HepG2 (cell line): Measurements from ENCODE around the gene BABAM2. TPM values are rescaled to one million over a fixed set of nuclear protein-coding genes. Genes with fewer than 3 reads are reported as not detected.

Experiments used
- BCL6 ChIP-seq: IDR thresholded peaks from 2 replicates; pipeline ENCODE4 v1.6.1; 2016; ENCODE audit warnings: missing genetic modification reagents, missing compliant biosample characterization
- ELF3 ChIP-seq: IDR thresholded peaks from 2 replicates; pipeline ENCODE4 v1.6.1; 2016; ENCODE audit warnings: missing genetic modification reagents, missing compliant biosample characterization
- FOSL1 ChIP-seq: sonication (generic); formaldehyde crosslinking; IDR thresholded peaks from 2 replicates; pipeline ENCODE4 v1.9.0; 2021; ENCODE audit warnings: missing genetic modification reagents, borderline replicate concordance
- HNRNPH1 ChIP-seq: fragments of 200-400 bp; formaldehyde crosslinking; optimal IDR thresholded peaks from 2 replicates; pipeline ENCODE3; 2017; ENCODE audit warnings: mild to moderate bottlenecking, low read depth, low read length
- NKX3-1 ChIP-seq: sonication (generic); formaldehyde crosslinking; IDR thresholded peaks from 2 replicates; pipeline ENCODE4 v1.5.0; 2020; ENCODE audit warnings: missing genetic modification reagents
- SALL1 ChIP-seq: sonication (generic); formaldehyde crosslinking; IDR thresholded peaks from 2 replicates; pipeline ENCODE4 v1.8.0; 2022; ENCODE audit warnings: mild to moderate bottlenecking, missing genetic modification reagents
- STAG1 ChIP-seq: sonication (generic); formaldehyde crosslinking; IDR thresholded peaks from 2 replicates; pipeline ENCODE4 v1.4.0; 2020; ENCODE audit warnings: missing genetic modification reagents
- YEATS2 ChIP-seq: sonication (generic); formaldehyde crosslinking; IDR thresholded peaks from 2 replicates; pipeline ENCODE4 v1.4.0; 2020; ENCODE audit warnings: missing genetic modification reagents, borderline replicate concordance
- ZBTB1 ChIP-seq: sonication (generic); formaldehyde crosslinking; IDR thresholded peaks from 2 replicates; pipeline ENCODE4 v1.4.0; 2020; ENCODE audit warnings: missing genetic modification reagents, borderline replicate concordance
- ZNF20 ChIP-seq: sonication (generic); formaldehyde crosslinking; IDR thresholded peaks from 2 replicates; pipeline ENCODE4 v1.4.0; 2020; ENCODE audit warnings: mild to moderate bottlenecking, moderate library complexity, missing genetic modification reagents
- ZNF34 ChIP-seq: sonication (generic); formaldehyde crosslinking; IDR thresholded peaks from 2 replicates; pipeline ENCODE4 v1.4.0; 2020; ENCODE audit warnings: mild to moderate bottlenecking, missing genetic modification reagents, borderline replicate concordance
- ZNF350 ChIP-seq: sonication (generic); formaldehyde crosslinking; IDR thresholded peaks from 2 replicates; pipeline ENCODE4 v1.4.0; 2020; ENCODE audit warnings: mild to moderate bottlenecking, low read depth, missing genetic modification reagents, borderline replicate concordance
- polyA plus RNA-seq, 8 experiments: library from polyadenylated mRNA; depleted of rRNA in 3 of 8; stranded (reverse) in 7 of 8; unstranded in 1 of 8; fragments of >200 nt; fragmentation: Illumina TruSeq in 4 of 8; extraction: Trizol in 4 of 8; gene quantifications; 2 replicates each; pipeline versions ENCODE4 v1.2.1 to v1.2.3, GENCODE V29; 2011 to 2016; ENCODE audit warnings: low read depth in 4 of 8, missing spikeins in 1 of 8, mixed read lengths in 1 of 8; ENCODE audit not compliant: insufficient read depth in 1 of 8
- total RNA-seq, 5 experiments: library from RNA; depleted of rRNA; stranded (reverse); fragments of >200 nt; fragmentation: Illumina TruSeq; extraction: Trizol; gene quantifications; 2 replicates each; pipeline ENCODE4 v1.2.3, GENCODE V29; 2016; ENCODE audit warnings: low read depth in 1 of 5
- TF ChIP-seq, protein P1 (sequence below): IDR thresholded peaks from 2 replicates; pipeline ENCODE4 v1.6.1; 2016; ENCODE audit warnings: missing compliant biosample characterization, missing genetic modification reagents, borderline replicate concordance
- TF ChIP-seq, protein P2 (sequence below): sonication (generic); formaldehyde crosslinking; IDR thresholded peaks from 2 replicates; pipeline ENCODE4 v1.5.0; 2020; ENCODE audit warnings: mild to moderate bottlenecking, missing genetic modification reagents
- TF ChIP-seq, protein P3 (sequence below): IDR thresholded peaks from 2 replicates; pipeline ENCODE4 v1.6.1; 2012; ENCODE audit warnings: inconsistent platforms
- TF ChIP-seq, protein P4 (sequence below): sonication (generic); formaldehyde crosslinking; IDR thresholded peaks from 2 replicates; pipeline ENCODE4 v1.4.0; 2020; ENCODE audit warnings: mild to moderate bottlenecking, low read depth, missing genetic modification reagents
- TF ChIP-seq, protein P5 (sequence below): sonication (generic); formaldehyde crosslinking; IDR thresholded peaks from 2 replicates; pipeline ENCODE4 v1.4.0; 2020; ENCODE audit warnings: missing genetic modification reagents, borderline replicate concordance

Gene BABAM2
- total and polyA plus RNA-seq, 2 of the 13 experiments (the other 11 are each of a cell fraction or from before 2014, with no cell fraction given) = 24.9 to 28.0 TPM

DNA sequence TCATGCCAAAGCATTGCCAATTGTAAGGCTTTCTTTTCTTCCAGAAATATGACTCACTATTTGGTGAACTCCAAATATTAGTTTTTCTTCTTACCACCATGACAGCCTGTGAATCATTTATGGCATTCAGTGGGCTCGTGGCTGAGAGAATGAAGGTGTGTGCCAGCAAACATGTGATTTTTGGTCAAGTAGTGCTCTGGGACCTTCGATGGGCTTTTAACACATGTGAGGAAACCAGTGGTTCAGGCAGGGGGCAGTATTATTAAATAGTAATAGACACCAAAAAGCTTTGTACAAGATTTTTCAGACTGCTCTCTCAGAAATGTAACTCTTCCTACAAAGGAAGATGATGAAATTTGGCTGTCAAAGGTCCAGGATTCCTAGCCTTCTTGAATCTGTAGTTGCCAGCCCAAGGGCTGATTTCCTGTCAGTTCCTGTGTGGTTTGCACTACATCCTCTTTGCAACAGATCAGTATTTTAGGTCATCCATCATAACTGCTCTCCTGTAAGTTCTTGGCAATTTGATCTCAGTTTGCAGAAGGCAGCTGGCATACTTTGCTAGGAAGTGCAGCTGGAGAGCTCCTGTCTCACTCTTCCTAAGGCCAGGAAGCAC, 64.3 kb downstream of the BABAM2 start (continued):
- TF ChIP-seq, protein P1, sequence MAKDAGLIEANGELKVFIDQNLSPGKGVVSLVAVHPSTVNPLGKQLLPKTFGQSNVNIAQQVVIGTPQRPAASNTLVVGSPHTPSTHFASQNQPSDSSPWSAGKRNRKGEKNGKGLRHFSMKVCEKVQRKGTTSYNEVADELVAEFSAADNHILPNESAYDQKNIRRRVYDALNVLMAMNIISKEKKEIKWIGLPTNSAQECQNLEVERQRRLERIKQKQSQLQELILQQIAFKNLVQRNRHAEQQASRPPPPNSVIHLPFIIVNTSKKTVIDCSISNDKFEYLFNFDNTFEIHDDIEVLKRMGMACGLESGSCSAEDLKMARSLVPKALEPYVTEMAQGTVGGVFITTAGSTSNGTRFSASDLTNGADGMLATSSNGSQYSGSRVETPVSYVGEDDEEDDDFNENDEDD (CRISPR knock-in tag) = no peak; the same call in 1 of the 2 replicates
- TF ChIP-seq, protein P2, sequence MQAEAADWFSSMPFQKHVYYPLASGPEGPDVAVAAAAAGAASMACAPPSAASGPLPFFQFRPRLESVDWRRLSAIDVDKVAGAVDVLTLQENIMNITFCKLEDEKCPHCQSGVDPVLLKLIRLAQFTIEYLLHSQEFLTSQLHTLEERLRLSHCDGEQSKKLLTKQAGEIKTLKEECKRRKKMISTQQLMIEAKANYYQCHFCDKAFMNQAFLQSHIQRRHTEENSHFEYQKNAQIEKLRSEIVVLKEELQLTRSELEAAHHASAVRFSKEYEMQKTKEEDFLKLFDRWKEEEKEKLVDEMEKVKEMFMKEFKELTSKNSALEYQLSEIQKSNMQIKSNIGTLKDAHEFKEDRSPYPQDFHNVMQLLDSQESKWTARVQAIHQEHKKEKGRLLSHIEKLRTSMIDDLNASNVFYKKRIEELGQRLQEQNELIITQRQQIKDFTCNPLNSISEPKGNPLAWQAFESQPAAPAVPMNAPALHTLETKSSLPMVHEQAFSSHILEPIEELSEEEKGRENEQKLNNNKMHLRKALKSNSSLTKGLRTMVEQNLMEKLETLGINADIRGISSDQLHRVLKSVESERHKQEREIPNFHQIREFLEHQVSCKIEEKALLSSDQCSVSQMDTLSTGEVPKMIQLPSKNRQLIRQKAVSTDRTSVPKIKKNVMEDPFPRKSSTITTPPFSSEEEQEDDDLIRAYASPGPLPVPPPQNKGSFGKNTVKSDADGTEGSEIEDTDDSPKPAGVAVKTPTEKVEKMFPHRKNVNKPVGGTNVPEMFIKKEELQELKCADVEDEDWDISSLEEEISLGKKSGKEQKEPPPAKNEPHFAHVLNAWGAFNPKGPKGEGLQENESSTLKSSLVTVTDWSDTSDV (CRISPR knock-in tag) = no peak
- TF ChIP-seq ZNF350 (CRISPR knock-in tag) (no peak), HNRNPH1 (no peak), FOSL1 (peak; percentile 11; the same call in 1 of the 2 replicates), NKX3-1 (CRISPR knock-in tag) (no peak), BCL6 (0 out of 2 replicates have a peak, but pooled peaks have one; percentile 2), ELF3 (0 out of 2 replicates have a peak, but pooled peaks have one; percentile 8), ZNF20 (CRISPR knock-in tag) (no peak), SALL1 (no peak), YEATS2 (CRISPR knock-in tag) (0 out of 2 replicates have a peak, but pooled peaks have one; percentile 43), ZNF34 (CRISPR knock-in tag) (no peak), ZBTB1 (CRISPR knock-in tag) (no peak), STAG1 (CRISPR knock-in tag) (peak; percentile 3; the same call in 1 of the 2 replicates)
- TF ChIP-seq, protein P3, sequence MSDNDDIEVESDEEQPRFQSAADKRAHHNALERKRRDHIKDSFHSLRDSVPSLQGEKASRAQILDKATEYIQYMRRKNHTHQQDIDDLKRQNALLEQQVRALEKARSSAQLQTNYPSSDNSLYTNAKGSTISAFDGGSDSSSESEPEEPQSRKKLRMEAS = peak; percentile 53; the same call in 1 of the 2 replicates
- TF ChIP-seq, protein P4, sequence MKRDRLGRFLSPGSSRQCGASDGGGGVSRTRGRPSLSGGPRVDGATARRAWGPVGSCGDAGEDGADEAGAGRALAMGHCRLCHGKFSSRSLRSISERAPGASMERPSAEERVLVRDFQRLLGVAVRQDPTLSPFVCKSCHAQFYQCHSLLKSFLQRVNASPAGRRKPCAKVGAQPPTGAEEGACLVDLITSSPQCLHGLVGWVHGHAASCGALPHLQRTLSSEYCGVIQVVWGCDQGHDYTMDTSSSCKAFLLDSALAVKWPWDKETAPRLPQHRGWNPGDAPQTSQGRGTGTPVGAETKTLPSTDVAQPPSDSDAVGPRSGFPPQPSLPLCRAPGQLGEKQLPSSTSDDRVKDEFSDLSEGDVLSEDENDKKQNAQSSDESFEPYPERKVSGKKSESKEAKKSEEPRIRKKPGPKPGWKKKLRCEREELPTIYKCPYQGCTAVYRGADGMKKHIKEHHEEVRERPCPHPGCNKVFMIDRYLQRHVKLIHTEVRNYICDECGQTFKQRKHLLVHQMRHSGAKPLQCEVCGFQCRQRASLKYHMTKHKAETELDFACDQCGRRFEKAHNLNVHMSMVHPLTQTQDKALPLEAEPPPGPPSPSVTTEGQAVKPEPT (CRISPR knock-in tag) = no peak
- TF ChIP-seq, protein P5, sequence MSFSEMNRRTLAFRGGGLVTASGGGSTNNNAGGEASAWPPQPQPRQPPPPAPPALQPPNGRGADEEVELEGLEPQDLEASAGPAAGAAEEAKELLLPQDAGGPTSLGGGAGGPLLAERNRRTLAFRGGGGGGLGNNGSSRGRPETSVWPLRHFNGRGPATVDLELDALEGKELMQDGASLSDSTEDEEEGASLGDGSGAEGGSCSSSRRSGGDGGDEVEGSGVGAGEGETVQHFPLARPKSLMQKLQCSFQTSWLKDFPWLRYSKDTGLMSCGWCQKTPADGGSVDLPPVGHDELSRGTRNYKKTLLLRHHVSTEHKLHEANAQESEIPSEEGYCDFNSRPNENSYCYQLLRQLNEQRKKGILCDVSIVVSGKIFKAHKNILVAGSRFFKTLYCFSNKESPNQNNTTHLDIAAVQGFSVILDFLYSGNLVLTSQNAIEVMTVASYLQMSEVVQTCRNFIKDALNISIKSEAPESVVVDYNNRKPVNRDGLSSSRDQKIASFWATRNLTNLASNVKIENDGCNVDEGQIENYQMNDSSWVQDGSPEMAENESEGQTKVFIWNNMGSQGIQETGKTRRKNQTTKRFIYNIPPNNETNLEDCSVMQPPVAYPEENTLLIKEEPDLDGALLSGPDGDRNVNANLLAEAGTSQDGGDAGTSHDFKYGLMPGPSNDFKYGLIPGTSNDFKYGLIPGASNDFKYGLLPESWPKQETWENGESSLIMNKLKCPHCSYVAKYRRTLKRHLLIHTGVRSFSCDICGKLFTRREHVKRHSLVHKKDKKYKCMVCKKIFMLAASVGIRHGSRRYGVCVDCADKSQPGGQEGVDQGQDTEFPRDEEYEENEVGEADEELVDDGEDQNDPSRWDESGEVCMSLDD (CRISPR knock-in tag) = no peak
